Tibial nerve (tissue), 4 donors: ENCODE data around the gene MTMR8. TPM values are rescaled to one million over a fixed set of nuclear protein-coding genes. Genes with fewer than 3 reads are reported as not detected.
A peak's percentile ranks its signal among the peaks of the same experiment; 100 is the strongest.
"Not testable (repeated sequence)": the region's sequence is repeated elsewhere in the genome, so short reads cannot be mapped to it uniquely, and the experiment has no call there.

Experiments used
- DNase-seq, 2 donors: peaks; one replicate each; pipeline ENCODE4 v3.0.0-alpha.2; 2019; ENCODE audit warnings: low spot score in 2 of 2
- H3K27ac ChIP-seq, 4 donors: fragments of 200-600 bp; sonication (generic) in 3 of 4; one replicate each; pipeline ENCODE4 v1.5.1; 2017 to 2019; ENCODE audit warnings: mild to moderate bottlenecking in 1 of 4
- H3K27me3 ChIP-seq, 2 donors: fragments of 200-600 bp; sonication (generic) in 1 of 2; one replicate each; pipeline versions ENCODE4 v1.5.1 to v1.6.0; 2017 to 2019
- H3K36me3 ChIP-seq, 3 donors: fragments of 200-600 bp; sonication (generic); one replicate each; pipeline ENCODE4 v1.5.1; 2018 to 2019
- H3K4me1 ChIP-seq, 4 donors: fragments of 200-600 bp; sonication (generic) in 3 of 4; one replicate each; pipeline ENCODE4 v1.5.1; 2017 to 2019
- H3K4me3 ChIP-seq, 4 donors: fragments of 200-600 bp; sonication (generic) in 3 of 4; one replicate each; pipeline ENCODE4 v1.5.1; 2017 to 2019; ENCODE audit warnings: mild to moderate bottlenecking in 1 of 4, moderate library complexity in 1 of 4
- H3K9me3 ChIP-seq, 4 donors: fragments of 200-600 bp; sonication (generic) in 3 of 4; one replicate each; pipeline ENCODE4 v1.5.1; 2017 to 2019
- EP300 ChIP-seq, 2 donors: sonication (generic); formaldehyde crosslinking; IDR thresholded peaks; one replicate each; pipeline ENCODE4 v1.6.1; 2017; ENCODE audit warnings: antibody characterized with exemption in 2 of 2, mild to moderate bottlenecking in 1 of 2
- POLR2A ChIP-seq, 2 donors: fragments of 450-650 bp; IDR thresholded peaks; one replicate each; pipeline ENCODE4 v1.6.1; 2017; ENCODE audit warnings: antibody characterized with exemption in 2 of 2, mild to moderate bottlenecking in 2 of 2, moderate library complexity in 2 of 2
- WGBS, 2 donors: methylation state at CpG; one replicate each; pipeline ENCODE4 v1.1.5; 2018; 5-methylcytosine and 5-hydroxymethylcytosine counted together
- total RNA-seq, 4 donors: library from RNA; depleted of rRNA; stranded (reverse); fragments of >200 nt; gene quantifications; one replicate each; pipeline ENCODE4 v1.1.0, GENCODE V29; 2016
- TF ChIP-seq, protein P1 (sequence below), 5 experiments: fragments of 200-600 bp in 3 of 5; fragments of 450-650 bp in 2 of 5; sonication (generic) in 3 of 5; IDR thresholded peaks; one replicate each; pipeline ENCODE4 v1.5.1; 2016 to 2019; ENCODE audit warnings: antibody characterized with exemption in 5 of 5, mild to moderate bottlenecking in 3 of 5, moderate library complexity in 2 of 5

Gene MTMR8
- total RNA-seq, 4 donors from 2014 or later = 1.4 to 4.8 (median 2.7) TPM

- 23 to 40% methylated on average over 12 of the region's 12 CpGs for whole genome bisulfite sequencing, 2 donors
- H3K27ac ChIP-seq = peak overlapping the region; percentile 6 to 79 (median 36)
Measured at GRCh38 chrX:64394059-64394873, 986 bp downstream of the MTMR8 start.

GRCh38 chrX:64389489-64389888 lies 5.8 kb downstream of the MTMR8 start:
- DNase-seq = no peak
- H3K4me3 ChIP-seq = no peak overlapping the region
- no peaks in the 10 kb centered on the region for H3K4me1 ChIP-seq
- peaks cover 0 to 10% (median 0%) of the 10 kb centered on the region in 3 donors for H3K36me3 ChIP-seq
- H3K27me3 ChIP-seq = no peaks in the 10 kb centered on the region
- no peak overlapping the region for H3K27ac ChIP-seq
- TF ChIP-seq EP300 (IDR thresholded peaks at IDR 0.05) = no peak
- TF ChIP-seq POLR2A (IDR thresholded peaks at IDR 0.05) = no peak
- TF ChIP-seq, protein P1, sequence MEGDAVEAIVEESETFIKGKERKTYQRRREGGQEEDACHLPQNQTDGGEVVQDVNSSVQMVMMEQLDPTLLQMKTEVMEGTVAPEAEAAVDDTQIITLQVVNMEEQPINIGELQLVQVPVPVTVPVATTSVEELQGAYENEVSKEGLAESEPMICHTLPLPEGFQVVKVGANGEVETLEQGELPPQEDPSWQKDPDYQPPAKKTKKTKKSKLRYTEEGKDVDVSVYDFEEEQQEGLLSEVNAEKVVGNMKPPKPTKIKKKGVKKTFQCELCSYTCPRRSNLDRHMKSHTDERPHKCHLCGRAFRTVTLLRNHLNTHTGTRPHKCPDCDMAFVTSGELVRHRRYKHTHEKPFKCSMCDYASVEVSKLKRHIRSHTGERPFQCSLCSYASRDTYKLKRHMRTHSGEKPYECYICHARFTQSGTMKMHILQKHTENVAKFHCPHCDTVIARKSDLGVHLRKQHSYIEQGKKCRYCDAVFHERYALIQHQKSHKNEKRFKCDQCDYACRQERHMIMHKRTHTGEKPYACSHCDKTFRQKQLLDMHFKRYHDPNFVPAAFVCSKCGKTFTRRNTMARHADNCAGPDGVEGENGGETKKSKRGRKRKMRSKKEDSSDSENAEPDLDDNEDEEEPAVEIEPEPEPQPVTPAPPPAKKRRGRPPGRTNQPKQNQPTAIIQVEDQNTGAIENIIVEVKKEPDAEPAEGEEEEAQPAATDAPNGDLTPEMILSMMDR (IDR thresholded peaks at IDR 0.05) = no peak
- peaks cover 0 to 17% (median 3%) of the 10 kb centered on the region in 4 donors for H3K9me3 ChIP-seq

More at GRCh38 chrX:64394059-64394873, 986 bp downstream of the MTMR8 start:
- Histone ChIP-seq H3K36me3 (no peaks in the 10 kb centered on the region), H3K27me3 (no peaks in the 10 kb centered on the region), H3K4me3 (peak overlapping the region; percentile 45 to 77 (median 58)), H3K4me1 (no peaks in the 10 kb centered on the region), H3K9me3 (no peaks in the 10 kb centered on the region)
- TF ChIP-seq EP300 (IDR thresholded peaks at IDR 0.05) (no peak), POLR2A (IDR thresholded peaks at IDR 0.05) (no peak)
- no peak for DNase-seq

GRCh38 chrX:64380789-64381188 lies 14.5 kb downstream of the MTMR8 start:
- Histone ChIP-seq H3K36me3 (peaks cover 0 to 23% (median 0%) of the 10 kb centered on the region in 3 donors), H3K9me3 (peaks cover 0 to 52% (median 8%) of the 10 kb centered on the region in 4 donors)
- not testable (repeated sequence) for H3K27ac ChIP-seq, H3K4me1 ChIP-seq, H3K4me3 ChIP-seq, DNase-seq, H3K27me3 ChIP-seq
- 92 to 94% methylated on average over 4 of the region's 4 CpGs for WGBS, 2 donors

GRCh38 chrX:64379924-64380323 lies 15.3 kb downstream of the MTMR8 start:
- H3K27me3 ChIP-seq = no peaks in the 10 kb centered on the region
- peaks cover 0 to 19% (median 0%) of the 10 kb centered on the region in 3 donors for H3K36me3 ChIP-seq
- no peak overlapping the region for H3K27ac ChIP-seq
- WGBS, 2 donors = 50 to 64% methylated on average over 1 of the region's 1 CpG
- no peaks in the 10 kb centered on the region for H3K4me1 ChIP-seq
- no peak overlapping the region for H3K4me3 ChIP-seq
- H3K9me3 ChIP-seq = peaks cover 0 to 49% (median 6%) of the 10 kb centered on the region in 4 donors
- DNase-seq = no peak
- TF ChIP-seq, protein P1 (IDR thresholded peaks at IDR 0.05) = no peak
- no peak for TF ChIP-seq EP300 (IDR thresholded peaks at IDR 0.05)
- no peak for TF ChIP-seq POLR2A (IDR thresholded peaks at IDR 0.05)

DNA sequence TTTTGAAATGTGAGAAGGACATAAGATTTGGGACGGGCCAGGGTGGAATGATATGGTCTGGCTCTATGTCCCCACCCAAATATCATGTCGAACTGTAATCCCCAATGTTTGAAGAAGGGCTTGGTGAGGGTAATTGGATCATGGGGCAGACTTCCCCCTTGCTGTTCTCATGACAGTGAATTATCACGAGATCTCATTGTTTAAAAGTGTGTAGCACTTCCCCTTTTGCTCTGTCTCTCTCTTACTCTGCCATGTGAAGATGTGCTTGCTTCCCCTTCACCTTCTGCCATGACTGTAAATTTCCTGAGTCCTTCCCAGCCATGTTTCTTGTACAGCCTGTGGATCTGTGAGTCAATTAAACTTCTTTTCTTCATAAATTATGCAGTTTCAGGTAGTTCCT lies 17.5 kb downstream of the MTMR8 start:
- TF ChIP-seq POLR2A (IDR thresholded peaks at IDR 0.05) (no peak), EP300 (IDR thresholded peaks at IDR 0.05) (no peak)
- TF ChIP-seq, protein P1 (IDR thresholded peaks at IDR 0.05) = no peak
- WGBS, 2 donors = 64 to 96% methylated on average over 3 of the region's 3 CpGs
- Histone ChIP-seq H3K4me3 (no peak overlapping the region), H3K27ac (no peak overlapping the region), H3K27me3 (no peaks in the 10 kb centered on the region), H3K9me3 (peaks cover 0 to 33% (median 2%) of the 10 kb centered on the region in 4 donors), H3K36me3 (peaks cover 0 to 9% (median 0%) of the 10 kb centered on the region in 3 donors), H3K4me1 (no peaks in the 10 kb centered on the region)
- no peak for DNase-seq

- no peaks in the 10 kb centered on the region for H3K4me1 ChIP-seq
- no peak overlapping the region for H3K27ac ChIP-seq
- DNase-seq = no peak
- H3K36me3 ChIP-seq = peaks cover 0 to 18% (median 0%) of the 10 kb centered on the region in 3 donors
- TF ChIP-seq POLR2A (IDR thresholded peaks at IDR 0.05) (no peak), EP300 (IDR thresholded peaks at IDR 0.05) (no peak)
- TF ChIP-seq, protein P1 (IDR thresholded peaks at IDR 0.05) = no peak
- H3K9me3 ChIP-seq = no peaks in the 10 kb centered on the region
- H3K27me3 ChIP-seq = no peaks in the 10 kb centered on the region
- no peak overlapping the region for H3K4me3 ChIP-seq
- WGBS, 2 donors = 70 to 95% methylated on average over 4 to 5 of the region's 5 CpGs
Measured at GRCh38 chrX:64352081-64352480, 43.2 kb downstream of the MTMR8 start.
